GM12892 (cell line): ENCODE measurements around the gene ZEB2.

Source experiments
- POLR2A ChIP-seq: IDR thresholded peaks from 2 replicates; pipeline ENCODE4 v1.6.1; 2011; ENCODE audit warnings: low read depth, low read length, control low read depth
- POLR2AphosphoS5 ChIP-seq: IDR thresholded peaks from 2 replicates; pipeline ENCODE4 v1.6.1; 2011; ENCODE audit warnings: low read depth, low read length, control low read depth
- TAF1 ChIP-seq: IDR thresholded peaks from 2 replicates; pipeline ENCODE4 v1.6.1; 2011; ENCODE audit warnings: low read depth, mild to moderate bottlenecking, control low read depth, low read length, borderline replicate concordance

- TF ChIP-seq POLR2AphosphoS5 (no peak), POLR2A (no peak), TAF1 (no peak)
These were observed 1.0 kb upstream of the ZEB2 start for GRCh38 chr2:144520756-144521487.
